HG03565 (cell line): ENCODE measurements around the gene LTBR.
"Not testable (repeated sequence)": the region's sequence is repeated elsewhere in the genome, so short reads cannot be mapped to it uniquely, and the experiment has no call there.

Experiments
- ATAC-seq: cut with Tn5 transposase; IDR thresholded peaks from one replicate; pipeline ENCODE4 v1.9.1; 2021; ENCODE audit warnings: mild to moderate bottlenecking, moderate library complexity; ENCODE audit not compliant: unreplicated experiment

LTBR gene

GRCh38 chr12:6383572-6384498 is at the start of gene LTBR:
Gene LTBR, plus strand, starts transcription at chr12:6384162. Its CDS starts 197 bp downstream, at chr12:6384359.
- no peak for ATAC-seq

GRCh38 chr12:6334359-6334758 is 49.6 kb upstream of the LTBR start:
- ATAC-seq: no peak

- ATAC-seq: no peak
Measured at GRCh38 chr12:6334940-6335450, 49.0 kb upstream of the LTBR start.

- ATAC-seq: peak; percentile 54
Measured at GRCh38 chr12:6335451-6336078, 48.4 kb upstream of the LTBR start.

GRCh38 chr12:6336079-6336888 is 47.7 kb upstream of the LTBR start:
- ATAC-seq: no peak

GRCh38 chr12:6336889-6337853 is 46.8 kb upstream of the LTBR start:
- ATAC-seq: no peak

- no peak for ATAC-seq
Measured at GRCh38 chr12:6337958-6338433, 46.0 kb upstream of the LTBR start.

GRCh38 chr12:6338536-6338935 is 45.4 kb upstream of the LTBR start:
- not testable (repeated sequence) for ATAC-seq

DNA sequence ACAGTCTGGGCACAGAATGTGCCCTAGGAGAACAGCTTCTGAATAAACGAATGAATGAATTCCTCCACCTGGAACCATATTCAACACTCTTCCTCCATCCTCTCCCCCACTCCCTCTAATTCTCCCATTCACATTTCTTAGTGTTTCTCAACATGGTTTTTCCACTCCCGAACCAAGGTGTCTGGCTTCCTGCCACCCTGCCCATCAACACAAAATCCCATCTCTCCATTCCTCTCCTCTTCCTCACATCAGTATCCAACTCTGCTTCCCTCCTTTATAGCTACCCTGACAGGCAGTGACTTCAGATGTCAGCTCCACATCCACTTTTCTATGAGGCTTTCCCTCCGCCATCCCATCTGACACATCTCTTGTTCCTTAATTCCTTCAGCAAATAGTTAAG is 45.0 kb upstream of the LTBR start:
- no peak for ATAC-seq

DNA sequence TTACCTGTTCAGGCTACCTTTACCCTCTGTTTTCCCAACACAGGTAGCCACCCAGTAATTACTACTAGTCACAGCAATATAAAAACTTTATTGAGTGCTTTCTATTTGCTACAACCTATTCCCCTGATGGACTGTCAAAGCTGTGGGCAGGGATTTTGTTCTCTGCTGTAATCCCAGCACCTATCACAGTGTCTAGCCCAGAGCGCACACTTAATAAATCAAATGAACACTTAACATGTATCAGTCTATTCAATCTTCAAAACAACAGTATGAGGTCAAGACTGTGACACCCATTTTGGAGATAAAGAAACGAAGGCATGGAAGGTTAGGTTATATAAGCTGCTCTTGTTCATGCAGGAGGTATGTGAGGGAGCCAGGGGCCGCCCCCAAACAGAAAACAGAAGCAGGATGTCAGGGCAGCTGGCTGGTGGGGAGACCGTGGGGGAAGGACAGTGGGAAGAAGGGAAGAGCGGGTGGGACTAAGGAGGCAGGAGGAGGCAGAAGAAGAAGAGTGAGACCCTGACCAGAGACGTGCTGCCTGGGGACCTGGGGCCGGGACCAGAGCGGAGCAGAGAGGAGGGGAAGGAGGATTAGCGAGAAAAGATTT is 43.8 kb upstream of the LTBR start:
- no peak for ATAC-seq

DNA sequence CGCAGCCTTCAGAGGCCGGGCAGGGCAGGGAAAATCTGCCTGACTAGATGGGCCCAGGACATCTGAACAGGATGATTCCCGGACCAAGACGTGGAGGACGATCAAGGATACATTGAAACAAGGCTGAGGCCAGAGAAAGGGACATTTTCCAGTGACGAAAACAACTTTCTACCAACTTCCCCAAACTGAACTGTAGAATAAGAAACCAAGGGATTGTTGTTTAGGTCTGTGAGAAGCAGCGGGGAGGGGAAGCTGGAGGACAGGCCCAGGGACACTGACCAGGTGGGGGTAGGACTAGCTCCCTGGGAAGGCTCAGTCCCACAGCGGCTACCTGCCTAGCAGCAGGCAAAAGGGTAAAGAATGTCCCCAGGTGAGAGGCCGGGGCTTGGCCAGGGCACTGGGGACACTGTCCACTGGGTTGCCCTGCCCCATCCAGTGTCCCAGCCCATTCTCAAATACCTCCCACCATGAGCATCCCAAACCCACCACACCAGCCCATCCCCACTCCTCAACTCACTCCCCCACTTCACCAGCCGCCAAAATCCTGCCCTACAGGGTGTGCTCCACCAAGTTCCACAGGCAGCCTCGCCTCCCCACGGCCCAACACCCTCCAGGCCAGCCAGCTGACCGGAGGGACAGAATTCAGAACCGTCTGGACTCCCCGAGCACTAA is 43.1 kb upstream of the LTBR start:
- ATAC-seq: no peak

DNA sequence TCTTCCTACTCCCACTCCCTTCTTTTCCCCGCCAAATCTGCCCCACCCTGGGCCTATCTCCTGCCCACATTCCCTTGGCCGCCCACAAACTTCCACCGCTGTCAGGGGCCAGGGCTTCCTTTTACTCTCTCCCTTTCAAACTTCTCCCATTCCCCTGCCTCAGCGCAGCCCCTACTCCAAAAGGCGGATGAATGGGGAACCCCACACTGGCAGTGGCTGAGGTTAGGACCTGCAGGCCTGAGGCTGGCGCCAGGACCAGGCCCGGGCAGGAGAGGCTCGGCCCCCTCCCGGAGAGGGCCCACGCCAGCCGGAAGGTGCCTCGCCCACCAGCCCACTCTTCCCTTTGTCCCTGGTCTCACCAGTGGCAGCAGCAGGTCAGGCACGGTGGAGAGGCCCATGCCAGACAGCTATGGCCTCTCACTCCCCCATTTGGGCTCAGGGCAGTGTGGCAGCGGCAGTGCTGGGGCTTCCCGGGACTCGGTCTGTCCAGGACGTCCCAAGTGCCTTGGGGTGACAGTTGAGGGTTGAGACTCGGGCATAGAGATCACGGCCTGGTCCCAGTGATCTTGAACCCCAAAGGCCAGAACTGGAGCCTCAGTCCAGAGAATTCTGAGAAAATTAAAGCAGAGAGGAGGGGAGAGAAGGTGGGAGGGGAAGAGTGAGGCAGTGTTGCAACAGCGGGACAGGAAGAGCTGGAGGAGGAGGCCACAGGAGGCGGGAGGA is 42.4 kb upstream of the LTBR start, which contains the start of gene TNFRSF1A:
TSS of gene TNFRSF1A (minus strand) at position 660 of the 723 bp plus-strand sequence. CDS start at position 398, 262 bp downstream.
- ATAC-seq: no peak

- ATAC-seq: no peak
Measured at GRCh38 chr12:6342140-6342889, 41.6 kb upstream of the LTBR start.

GRCh38 chr12:6343518-6343917 is 40.4 kb upstream of the LTBR start:
- ATAC-seq: no peak

DNA sequence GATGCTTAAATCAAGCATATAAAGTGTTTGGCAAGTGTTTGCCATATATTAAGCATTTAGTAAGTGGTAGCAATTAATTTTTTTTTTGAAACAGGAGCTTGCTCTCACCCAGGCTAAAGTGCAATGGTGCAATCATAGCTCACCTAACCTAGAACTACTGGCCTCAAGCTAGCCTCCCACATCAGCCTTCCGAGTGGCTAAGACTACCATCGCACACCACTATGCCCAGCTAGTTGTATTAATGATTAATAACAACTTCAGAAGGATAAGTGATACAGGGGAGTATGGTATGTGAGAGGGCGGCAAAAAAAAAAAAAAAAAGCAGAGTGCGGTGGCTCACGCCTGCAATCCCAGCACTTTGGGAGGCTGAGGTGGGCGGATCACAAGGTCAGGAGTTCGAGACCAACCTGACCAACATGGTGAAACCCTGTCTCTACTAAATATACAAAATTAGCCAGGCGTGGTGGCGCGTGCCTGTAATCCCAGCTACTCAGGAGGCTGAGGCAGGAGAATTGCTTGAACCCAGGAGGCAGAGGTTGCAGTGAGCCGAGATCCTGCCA is 39.8 kb upstream of the LTBR start:
- not testable (repeated sequence) for ATAC-seq

DNA sequence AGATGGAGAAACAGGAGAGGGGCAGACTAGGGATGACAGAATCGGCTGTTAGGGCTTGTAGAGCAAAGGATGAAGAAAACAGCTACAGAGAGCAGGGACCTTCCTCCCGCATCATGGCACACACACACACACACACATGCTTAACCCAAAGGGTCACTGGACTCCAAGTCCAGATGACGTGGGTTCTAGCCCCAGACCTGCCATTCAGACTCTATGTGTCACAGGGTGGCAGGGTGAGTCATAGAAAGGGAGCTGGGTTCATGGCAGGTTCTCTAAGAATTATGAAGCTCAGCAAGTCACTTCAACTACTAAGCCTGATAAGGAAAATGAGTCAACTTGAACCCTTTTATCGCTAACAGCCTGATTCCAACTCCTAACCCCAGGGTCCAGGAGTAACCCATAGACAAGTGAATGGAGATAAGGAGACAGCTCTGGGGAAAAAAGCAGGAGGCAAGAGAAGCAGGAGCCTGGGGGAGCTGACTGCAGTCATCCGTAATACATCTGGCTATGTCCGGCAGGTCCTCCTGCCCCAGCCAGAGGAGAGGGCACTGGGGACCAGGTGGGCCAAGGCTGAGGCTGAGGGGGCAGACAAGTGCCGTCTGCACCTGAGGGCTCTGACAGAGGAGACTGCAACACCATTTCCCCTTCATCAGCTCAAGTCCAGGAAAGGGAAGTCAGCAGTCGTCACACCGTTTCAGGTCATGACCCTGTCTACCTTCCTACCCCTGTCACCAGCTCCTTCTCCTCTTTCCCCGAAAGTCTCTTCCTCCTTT is 38.5 kb upstream of the LTBR start:
- no peak for ATAC-seq
